OCI-LY7 (cell line): ENCODE data around the gene ABI2.

Source experiments
- EZH2phosphoT487 ChIP-seq: fragments of 200-600 bp; sonication (generic); IDR thresholded peaks from 2 replicates; pipeline ENCODE4 v1.6.1; 2018; ENCODE audit warnings: low read depth, borderline replicate concordance, mild to moderate bottlenecking, mixed run types, antibody characterized with exemption, low read length, moderate library complexity, mixed read lengths
- TF ChIP-seq, protein P1 (sequence below): fragments of 200-600 bp; sonication (generic); conservative IDR thresholded peaks from 2 replicates; pipeline ENCODE4 v1.5.1; 2014; ENCODE audit warnings: mild to moderate bottlenecking, antibody characterized with exemption, low read length, moderate library complexity, mixed read lengths

DNA sequence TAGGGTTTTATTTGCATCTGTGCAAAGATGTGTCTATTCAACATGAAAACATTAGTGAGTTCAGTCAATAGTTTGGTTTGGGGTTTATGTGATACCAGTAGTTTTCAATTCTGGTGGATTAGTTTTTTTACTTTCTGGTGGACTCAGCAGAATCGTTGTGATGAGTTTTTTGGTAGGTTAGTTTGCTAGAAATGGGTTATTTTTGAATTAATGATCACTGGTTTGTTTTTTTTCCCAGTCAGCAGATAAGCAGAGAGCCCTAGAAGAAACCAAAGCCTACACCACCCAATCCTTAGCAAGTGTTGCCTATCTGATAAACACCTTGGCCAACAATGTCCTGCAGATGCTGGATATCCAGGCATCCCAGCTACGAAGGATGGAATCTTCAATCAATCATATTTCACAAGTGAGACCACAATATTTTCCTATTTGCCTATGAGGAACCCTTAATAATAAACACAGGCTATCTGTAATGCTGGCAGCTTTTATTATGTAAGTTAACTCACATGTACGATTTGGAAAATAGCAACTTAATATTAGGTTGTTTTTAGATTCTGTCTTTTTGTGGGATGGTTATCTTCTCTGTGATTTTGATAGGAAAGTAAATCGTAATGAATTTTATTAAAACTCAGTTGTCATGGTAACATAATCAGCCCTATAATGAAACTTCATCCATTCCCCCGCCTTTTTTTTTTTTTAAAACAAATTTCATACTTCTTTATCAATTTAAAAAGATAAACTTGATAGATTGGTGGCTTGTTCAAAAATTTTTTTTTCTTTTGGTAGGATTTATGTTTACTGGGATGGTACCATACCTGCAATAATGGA is 38.7 kb downstream of the ABI2 start:
- TF ChIP-seq, protein P1, sequence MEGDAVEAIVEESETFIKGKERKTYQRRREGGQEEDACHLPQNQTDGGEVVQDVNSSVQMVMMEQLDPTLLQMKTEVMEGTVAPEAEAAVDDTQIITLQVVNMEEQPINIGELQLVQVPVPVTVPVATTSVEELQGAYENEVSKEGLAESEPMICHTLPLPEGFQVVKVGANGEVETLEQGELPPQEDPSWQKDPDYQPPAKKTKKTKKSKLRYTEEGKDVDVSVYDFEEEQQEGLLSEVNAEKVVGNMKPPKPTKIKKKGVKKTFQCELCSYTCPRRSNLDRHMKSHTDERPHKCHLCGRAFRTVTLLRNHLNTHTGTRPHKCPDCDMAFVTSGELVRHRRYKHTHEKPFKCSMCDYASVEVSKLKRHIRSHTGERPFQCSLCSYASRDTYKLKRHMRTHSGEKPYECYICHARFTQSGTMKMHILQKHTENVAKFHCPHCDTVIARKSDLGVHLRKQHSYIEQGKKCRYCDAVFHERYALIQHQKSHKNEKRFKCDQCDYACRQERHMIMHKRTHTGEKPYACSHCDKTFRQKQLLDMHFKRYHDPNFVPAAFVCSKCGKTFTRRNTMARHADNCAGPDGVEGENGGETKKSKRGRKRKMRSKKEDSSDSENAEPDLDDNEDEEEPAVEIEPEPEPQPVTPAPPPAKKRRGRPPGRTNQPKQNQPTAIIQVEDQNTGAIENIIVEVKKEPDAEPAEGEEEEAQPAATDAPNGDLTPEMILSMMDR = no peak
- TF ChIP-seq EZH2phosphoT487 = no peak
